ENCODE measurements around the gene EIF4G3. TPM values are rescaled to one million over a fixed set of nuclear protein-coding genes. Genes with fewer than 3 reads are reported as not detected.

EIF4G3 gene
- total and polyA plus RNA-seq, 10 of the 15 experiments (the other 5 are each of a cell fraction or from before 2014, with no cell fraction given), result 7.4 to 45.1 (median 29.1) TPM

- no peak; the same call in 2 of the 3 replicates for ATAC-seq
- peaks cover 3% of the 10 kb centered on the region; the same call in 1 of the 2 replicates for H3K4me1 ChIP-seq (ENCODE audit: control insufficient read depth, insufficient read depth, low read length)
- no peak for DNase-seq (ENCODE audit: low read depth, low spot score)
- BruUV-seq (replicated peaks), result TSS peak; percentile 10
- intact Hi-C loops (cut with micrococcal nuclease; ENCODE audit: unreplicated experiment), result no loop called here
- H4K20me1 ChIP-seq (ENCODE audit: control insufficient read depth, insufficient read depth), result no peaks in the 10 kb centered on the region
- H3K27me3 ChIP-seq (replicated peaks in 1 of 2; ENCODE audit: control insufficient read depth in 2 of 2, insufficient read depth in 2 of 2, low read length in 1 of 2), result no peaks in the 10 kb centered on the region
- POLR2A ChIA-PET, result no interaction called here
- H3K4me2 ChIP-seq (ENCODE audit: control insufficient read depth, insufficient read depth), result no peak overlapping the region
- no peaks in the 10 kb centered on the region for H3K79me2 ChIP-seq (ENCODE audit: control insufficient read depth, insufficient read depth, low read length)
- in situ Hi-C loops (cut with MboI), result no loop called here
- no peaks in the 10 kb centered on the region; a peak in 1 of 4 replicates for H3K36me3 ChIP-seq (ENCODE audit: control insufficient read depth in 2 of 2, insufficient read depth in 2 of 2, low read length in 1 of 2)
- RAD21 ChIA-PET (ENCODE audit: unreplicated experiment), result no interaction called here
- FAIRE-seq, result no peak
- no peak overlapping the region for H2AFZ ChIP-seq (ENCODE audit: control insufficient read depth, low read depth, low read length)
- CTCF ChIA-PET, result no interaction called here
- H3K27ac ChIP-seq (ENCODE audit: control insufficient read depth, insufficient read depth), result no peak overlapping the region
- no peak for TF ChIP-seq ZNF217 (IDR thresholded peaks at IDR 0.05)
- TF ChIP-seq WRNIP1 (IDR thresholded peaks at IDR 0.05; ENCODE audit: borderline replicate concordance, low read depth, low read length), result no peak
- TF ChIP-seq NKRF (conservative IDR thresholded peaks at IDR 0.05), result no peak
- no peak for TF ChIP-seq EGR1 (IDR thresholded peaks at IDR 0.05; ENCODE audit: borderline replicate concordance in 1 of 2, low read depth in 2 of 2, low read length in 2 of 2)
- no peak for TF ChIP-seq TARDBP (IDR thresholded peaks at IDR 0.05; ENCODE audit: borderline replicate concordance)
- TF ChIP-seq BRCA1 (IDR thresholded peaks at IDR 0.05; ENCODE audit: low read depth, low read length), result no peak
- no peak for TF ChIP-seq RB1 (IDR thresholded peaks at IDR 0.05; ENCODE audit: borderline replicate concordance)
- TF ChIP-seq STAT3 (IDR thresholded peaks at IDR 0.05; ENCODE audit: low read depth, low read length), result no peak
- TF ChIP-seq ZNF207 (IDR thresholded peaks at IDR 0.05; ENCODE audit: borderline replicate concordance), result no peak
- no peak for TF ChIP-seq SPI1 (IDR thresholded peaks at IDR 0.05; ENCODE audit: borderline replicate concordance, insufficient read depth, low read depth, low read length)
- no peak for TF ChIP-seq IRF3 (IDR thresholded peaks at IDR 0.05)
- no peak for TF ChIP-seq E4F1 (IDR thresholded peaks at IDR 0.05; ENCODE audit: borderline replicate concordance, partially characterized antibody)
- no peak for TF ChIP-seq TAF1 (IDR thresholded peaks at IDR 0.05; ENCODE audit: borderline replicate concordance, low read depth, low read length)
- TF ChIP-seq IKZF1 (conservative IDR thresholded peaks at IDR 0.05), result no peak
- TF ChIP-seq NRF1 (conservative IDR thresholded peaks at IDR 0.05; ENCODE audit: low read depth, low read length), result no peak
- no peak for TF ChIP-seq ASH2L (IDR thresholded peaks at IDR 0.05; ENCODE audit: borderline replicate concordance, low read depth)
- TF ChIP-seq ATF3 (IDR thresholded peaks at IDR 0.05; ENCODE audit: borderline replicate concordance, extremely low read depth, low read depth, low read length), result no peak
- SMC1A ChIA-PET (ENCODE audit: uncharacterized antibody, unreplicated experiment), result interaction anchor here (1.3 kb wide), 1 partner anchor 12 kb away, joined by 4 read pairs; no protein-coding TSS in a partner anchor
- H3K9me3 ChIP-seq (replicated peaks; ENCODE audit: control insufficient read depth, insufficient read depth, low read length), result no peaks in the 10 kb centered on the region; the same call in 2 of the 3 replicates
- H3K9ac ChIP-seq (ENCODE audit: control insufficient read depth, insufficient read depth, low read length), result no peak overlapping the region
- H3K4me3 ChIP-seq, result no peak overlapping the region
Measured at GRCh38 chr1:21068937-21069336, 107.8 kb downstream of the EIF4G3 start.

Data from GM12878 (cell line).